GM21423 (cell line): ENCODE results near the gene FRMD4A.

Experiments used
- ATAC-seq: cut with Tn5 transposase; IDR thresholded peaks from one replicate; pipeline ENCODE4 v1.9.1; 2021; ENCODE audit warnings: mild to moderate bottlenecking, moderate library complexity; ENCODE audit not compliant: unreplicated experiment

FRMD4A gene

GRCh38 chr10:14330388-14331061 is at the start of gene FRMD4A:
TSS of gene FRMD4A (minus strand) at chr10:14330924.
- ATAC-seq: no peak

DNA sequence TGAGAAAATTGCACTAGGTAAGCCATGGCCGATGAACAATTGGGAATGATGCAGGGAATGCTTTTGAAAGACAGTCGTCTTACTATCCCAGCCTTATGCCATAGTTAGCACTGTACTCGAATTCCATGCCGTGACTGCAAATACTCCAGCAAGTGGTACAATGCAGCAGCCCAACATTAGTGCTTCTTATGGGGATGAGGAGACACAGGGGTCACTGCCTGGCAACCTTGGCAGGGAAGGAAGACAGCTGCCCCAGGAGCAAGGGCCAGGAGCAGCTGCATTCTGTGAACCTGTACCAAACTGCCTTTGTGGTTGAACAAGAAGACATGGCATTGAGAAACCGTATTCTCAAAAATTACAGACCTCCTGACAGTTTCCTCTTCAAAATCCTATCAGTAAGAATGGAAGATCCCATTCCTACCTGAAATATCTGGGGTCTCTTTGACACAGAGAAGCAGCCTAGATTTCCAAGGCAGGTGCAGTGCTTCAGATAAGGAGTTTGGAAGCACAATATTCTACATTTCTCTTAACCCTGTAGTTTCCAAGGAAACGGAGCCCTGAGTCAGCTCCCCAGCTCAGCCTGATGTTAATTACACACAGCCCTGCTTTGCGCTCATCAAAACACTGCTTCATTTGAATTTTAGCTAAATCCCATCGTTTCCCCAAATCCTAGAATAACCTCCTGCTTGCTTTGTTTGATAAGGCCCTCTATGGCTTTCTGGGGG is 49.0 kb upstream of the FRMD4A start:
- no peak for ATAC-seq

DNA sequence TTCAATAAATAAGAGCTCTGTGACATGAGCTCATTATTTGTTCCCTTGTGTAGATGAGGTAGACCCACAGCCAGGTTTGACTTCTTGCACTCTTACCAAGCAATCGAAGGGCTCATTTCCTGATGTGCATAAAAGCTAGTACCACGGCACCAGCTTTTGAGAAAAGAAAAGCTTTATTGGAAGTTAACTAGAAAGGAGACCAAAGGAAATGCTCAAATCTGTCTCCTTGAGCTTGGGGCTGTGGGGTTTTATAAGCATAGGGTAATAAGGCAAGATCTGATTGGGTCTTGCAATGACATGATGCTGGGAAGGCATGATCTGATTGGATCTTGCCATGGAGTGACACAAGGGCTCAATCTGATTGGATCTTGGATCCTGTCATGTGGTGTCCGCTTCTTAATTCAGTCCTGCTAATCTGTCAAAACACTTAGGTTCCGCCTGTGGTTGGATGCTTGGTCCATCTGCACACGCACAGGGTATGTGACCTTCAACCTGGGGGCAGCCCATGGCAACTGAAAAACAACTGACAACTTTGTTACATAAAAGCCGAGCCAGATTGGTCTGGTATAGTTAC is 47.8 kb upstream of the FRMD4A start:
- no peak for ATAC-seq

GRCh38 chr10:14377591-14378175 is 47.0 kb upstream of the FRMD4A start:
- ATAC-seq: no peak

DNA sequence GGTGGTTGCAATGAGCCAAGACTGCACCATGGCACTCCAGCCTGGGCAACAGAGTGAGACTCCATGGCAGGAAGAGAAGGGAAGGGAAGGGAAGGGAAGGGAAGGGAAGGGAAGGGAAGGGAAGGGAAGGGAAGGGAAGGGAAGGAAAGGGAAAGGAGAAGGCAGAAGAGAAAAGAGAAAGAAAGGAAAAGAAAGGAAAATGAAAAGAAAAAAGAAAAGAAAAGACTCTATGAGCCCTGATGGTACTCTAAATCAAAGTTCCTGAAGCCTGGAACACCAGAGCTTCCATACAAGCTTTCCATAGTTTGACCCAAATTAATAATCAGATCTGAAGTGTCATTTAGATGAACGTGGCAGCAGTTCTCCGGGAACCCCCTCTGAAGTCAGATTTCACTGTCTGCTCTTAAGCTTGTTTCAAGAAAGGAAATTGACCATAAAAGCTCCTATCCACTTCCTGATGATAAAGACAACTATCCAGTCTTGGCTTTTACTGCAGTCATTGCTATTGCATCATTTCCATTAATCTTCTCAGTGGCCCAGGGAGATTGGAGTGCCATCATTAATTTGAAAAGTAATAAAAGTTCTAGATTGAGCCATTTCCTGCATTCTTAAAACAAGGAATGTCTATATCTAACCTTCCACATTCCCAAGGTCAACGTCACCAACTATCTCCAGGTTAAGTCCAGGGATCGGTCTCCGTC is 44.2 kb upstream of the FRMD4A start:
- ATAC-seq: no peak

DNA sequence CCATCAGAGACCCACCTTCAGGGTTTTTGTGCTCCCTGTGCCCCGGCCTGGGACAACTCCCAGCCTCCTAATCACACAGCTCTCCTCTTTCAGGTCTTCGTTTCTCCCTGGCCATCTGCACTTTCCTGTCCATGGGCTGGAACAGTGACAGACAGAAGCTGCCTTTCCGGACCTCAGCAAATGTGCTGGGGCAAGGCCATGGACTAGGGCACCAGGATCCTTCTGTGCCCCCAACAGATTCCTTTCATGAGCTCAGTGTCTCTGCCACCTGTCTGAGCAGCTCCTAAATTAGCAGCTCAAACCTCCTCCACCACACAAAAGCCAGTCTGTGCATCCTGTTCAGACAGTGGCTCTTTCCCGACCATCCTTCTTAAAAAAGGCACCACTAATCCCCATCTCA is 41.9 kb upstream of the FRMD4A start:
- no peak for ATAC-seq

- ATAC-seq: no peak
Measured at GRCh38 chr10:14371581-14371980, 40.9 kb upstream of the FRMD4A start.

GRCh38 chr10:14370894-14371293 is 40.2 kb upstream of the FRMD4A start:
- ATAC-seq: no peak

GRCh38 chr10:14369906-14370305 is 39.2 kb upstream of the FRMD4A start:
- no peak for ATAC-seq

DNA sequence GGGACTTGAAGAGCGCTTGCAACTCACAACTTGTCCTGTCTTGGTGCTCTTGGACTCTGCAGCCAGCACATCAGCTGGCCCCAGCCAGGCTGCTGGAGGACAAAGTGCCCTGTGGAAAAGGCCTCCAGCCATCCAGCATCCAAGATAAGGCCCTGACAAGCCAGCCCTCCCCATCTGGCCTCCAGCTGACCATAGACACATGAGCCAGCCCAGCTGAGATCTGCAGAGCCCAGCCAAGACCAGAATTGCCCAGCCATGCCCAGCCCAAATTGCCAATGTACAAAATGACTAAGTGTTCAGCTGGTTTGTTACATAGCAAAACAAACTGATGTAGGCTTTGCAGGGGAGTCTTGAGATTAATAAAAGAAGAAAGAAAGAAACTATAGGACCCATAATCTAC is 36.0 kb upstream of the FRMD4A start:
- no peak for ATAC-seq

- ATAC-seq: no peak
Measured at GRCh38 chr10:14365266-14365665, 34.5 kb upstream of the FRMD4A start.

GRCh38 chr10:14362104-14362503 is 31.4 kb upstream of the FRMD4A start:
- no peak for ATAC-seq

GRCh38 chr10:14360961-14361360 is 30.2 kb upstream of the FRMD4A start:
- no peak for ATAC-seq

DNA sequence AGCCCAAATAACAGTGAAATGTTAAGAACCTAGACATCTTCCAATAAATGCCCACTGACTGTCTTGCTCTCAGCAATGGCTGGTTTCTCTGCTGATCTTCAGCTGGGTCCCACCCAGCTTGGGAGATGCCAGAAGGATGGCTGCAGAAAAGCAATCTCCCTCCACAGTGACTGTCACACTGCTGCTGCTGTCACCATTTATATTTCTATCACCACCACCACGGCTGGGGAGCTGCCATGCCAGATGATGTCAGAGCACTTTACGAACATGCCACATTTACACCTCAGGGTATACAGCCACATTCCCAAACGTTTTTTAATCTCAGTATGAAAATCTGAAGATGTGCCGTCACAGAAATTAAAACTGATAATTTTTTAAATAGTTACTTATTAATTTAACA is 29.8 kb upstream of the FRMD4A start:
- ATAC-seq: no peak

DNA sequence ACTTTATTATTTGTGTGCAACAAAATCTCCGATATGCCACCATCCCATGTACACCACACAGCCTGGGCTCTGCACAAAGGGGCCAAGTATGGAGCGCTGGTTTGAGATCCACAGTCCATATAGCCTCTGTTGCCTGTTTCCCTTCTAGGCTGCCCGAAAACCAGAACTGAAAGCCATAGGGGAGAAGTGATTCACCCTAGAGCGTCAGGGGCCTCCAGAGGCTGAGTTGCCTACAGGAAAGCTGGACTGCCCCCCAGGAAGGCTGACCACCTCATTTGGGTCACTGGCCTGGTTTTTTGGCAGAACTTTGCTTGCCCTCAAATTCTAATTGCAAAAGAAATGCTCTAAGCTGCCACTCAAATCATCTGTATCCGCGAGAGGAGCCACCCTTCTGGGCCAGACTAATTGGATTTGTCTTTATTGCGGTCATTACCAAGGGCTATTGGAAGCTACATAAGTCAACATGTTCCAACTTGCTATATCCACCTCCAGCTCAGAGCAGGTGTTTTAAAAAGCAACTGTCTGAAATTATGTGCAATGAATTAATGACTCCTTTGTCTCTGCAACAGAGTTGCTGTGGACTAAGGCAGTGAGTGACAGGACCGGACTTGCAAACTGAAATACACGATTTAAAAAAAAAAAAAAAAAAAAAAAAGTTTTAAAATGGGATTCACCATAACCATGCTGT is 28.3 kb upstream of the FRMD4A start:
- ATAC-seq: no peak

DNA sequence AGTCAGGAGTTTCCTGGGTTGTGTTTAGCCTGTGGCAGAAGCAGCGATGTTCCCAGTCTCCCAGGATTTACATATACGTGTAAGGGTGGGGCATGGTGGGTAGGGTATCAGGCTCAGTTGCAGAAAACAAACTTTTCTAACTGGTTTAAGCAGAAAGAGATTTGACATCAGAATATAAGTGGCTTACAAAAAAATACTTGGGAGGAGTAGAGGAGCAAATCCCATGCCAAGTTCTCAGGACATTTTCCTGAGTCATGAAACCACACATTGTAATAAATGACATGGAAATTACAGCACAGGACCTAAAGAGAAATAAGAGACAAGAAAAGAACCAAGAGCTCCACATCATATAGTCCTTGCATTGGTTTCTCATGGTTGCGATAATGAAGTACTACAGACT is 26.2 kb upstream of the FRMD4A start:
- ATAC-seq: no peak

- ATAC-seq: no peak
Measured at GRCh38 chr10:14355750-14356149, 25.0 kb upstream of the FRMD4A start.

GRCh38 chr10:14353291-14353913 is 22.7 kb upstream of the FRMD4A start:
- no peak for ATAC-seq

DNA sequence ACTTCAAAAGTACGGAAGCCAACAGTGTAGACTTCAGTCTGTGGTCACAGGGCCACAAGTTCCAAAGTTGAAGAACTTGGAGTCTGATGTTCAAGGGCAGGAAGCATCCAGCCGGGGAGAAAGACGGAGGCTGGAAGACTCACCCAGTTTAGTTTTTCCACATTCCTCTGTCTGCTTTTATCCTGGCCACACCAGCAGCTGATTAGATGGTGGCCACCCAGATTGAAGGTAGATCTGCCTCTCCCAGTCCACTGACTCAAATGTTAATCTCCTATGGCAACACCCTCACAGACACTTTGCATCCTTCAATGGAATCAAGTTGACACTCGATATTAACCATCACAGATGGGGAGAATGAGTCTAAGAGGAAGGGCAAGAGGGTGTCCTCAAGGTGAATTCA is 19.3 kb upstream of the FRMD4A start:
- no peak for ATAC-seq

DNA sequence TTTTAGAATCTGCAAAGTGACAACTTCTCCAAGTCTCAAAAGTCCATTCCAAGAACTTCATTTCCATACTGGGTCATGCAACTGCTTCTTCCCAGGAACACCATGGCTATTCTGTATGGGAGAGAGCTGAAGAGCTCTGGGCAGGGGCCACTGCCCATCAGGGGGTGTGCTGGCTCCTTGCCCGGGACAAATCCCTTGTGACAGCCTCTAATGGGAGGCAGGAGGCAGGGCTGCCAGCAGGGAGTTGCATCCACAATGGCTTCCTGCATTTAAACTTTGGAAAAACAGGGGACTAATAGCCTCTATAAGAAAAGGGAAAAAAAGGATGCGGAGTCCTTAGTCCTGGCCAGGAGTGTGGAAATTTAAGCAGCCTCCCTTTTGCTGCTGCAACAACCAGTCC is 18.4 kb upstream of the FRMD4A start:
- ATAC-seq: no peak
